HepG2 (cell line): ENCODE measurements around the gene SEPTIN11. TPM values are rescaled to one million over a fixed set of nuclear protein-coding genes. Genes with fewer than 3 reads are reported as not detected.

Experiments
- ATAC-seq: fragments of 200-7000 bp; cut with Tn5 transposase; 3 replicates; pipeline ENCODE4 v1.9.1; 2020; ENCODE audit warnings: mild to moderate bottlenecking, moderate library complexity
- BruUV-seq: library from RNA; stranded (reverse); fragments of 400-500 nt; replicated peaks from 2 replicates; lab custom pipeline; 2021; lab: Mats Ljungman, UMichigan
- CTCF ChIA-PET: fragments of 300-600 bp; formaldehyde crosslinking; extraction: SDS; loops from one replicate; lab custom pipeline; 2021; ENCODE audit warnings: low total read pairs, inconsistent platforms, low intra/inter-chr PET ratio; lab: Yijun Ruan, JAX
- POLR2A ChIA-PET: fragments of 350-600 bp; sonication (Branson Sonifier 250); formaldehyde crosslinking; loops from one replicate; lab custom pipeline; 2020; ENCODE audit warnings: antibody characterized with exemption, inconsistent platforms; lab: Yijun Ruan, JAX
- DNase-seq: peaks from one replicate; pipeline ENCODE4 v3.0.0-alpha.2; 2015; ENCODE audit warnings: low spot score
- FAIRE-seq: peaks from 3 replicates; lab custom pipeline; 2011; peaks lifted over from hg19 to GRCh38; lab: Jason Lieb, UNC
- H2AFZ ChIP-seq: one replicate; pipeline ENCODE4 v1.6.1; 2011; ENCODE audit warnings: low read length, inconsistent platforms
- H3K27ac ChIP-seq: fragments of 300-600 bp; 3 replicates; pipeline ENCODE4 v1.8.0; 2011; ENCODE audit warnings: mixed run types, mild to moderate bottlenecking, mixed read lengths, low read length, inconsistent platforms; ENCODE audit not compliant: insufficient read depth; ENCODE audit errors: extremely low read length
- H3K27me3 ChIP-seq, 2 experiments: fragments of 200-600 bp in 1 of 2; 2 replicates in 1 of 2; 3 replicates in 1 of 2; pipeline versions ENCODE4 v1.6.0 to v1.8.0; 2011; ENCODE audit warnings: low read length in 2 of 2, mild to moderate bottlenecking in 2 of 2, moderate library complexity in 2 of 2, inconsistent platforms in 1 of 2; ENCODE audit not compliant: insufficient read depth in 2 of 2, control insufficient read depth in 1 of 2
- H3K36me3 ChIP-seq, 2 experiments: fragments of 200-600 bp in 1 of 2; replicated peaks in 1 of 2; 2 replicates in 1 of 2; 3 replicates in 1 of 2; pipeline versions ENCODE4 v1.5.1 to v1.8.0; 2011; ENCODE audit warnings: low read length in 2 of 2, inconsistent platforms in 1 of 2; ENCODE audit not compliant: insufficient read depth in 2 of 2, control insufficient read depth in 1 of 2
- H3K4me1 ChIP-seq: 2 replicates; pipeline ENCODE4 v1.5.1; 2012; ENCODE audit warnings: low read length, inconsistent platforms; ENCODE audit not compliant: insufficient read depth
- H3K4me2 ChIP-seq: 2 replicates; pipeline ENCODE4 v1.6.0; 2011; ENCODE audit warnings: low read depth, low read length, inconsistent platforms
- H3K4me3 ChIP-seq, 3 experiments: fragments of 200-600 bp in 1 of 3; sonication (generic), shearing (Covaris generic) in 1 of 3; replicated peaks in 1 of 3; 2 replicates each; pipeline ENCODE4 v1.5.1; 2011 to 2016; ENCODE audit warnings: low read length in 3 of 3, inconsistent platforms in 2 of 3, low read depth in 2 of 3, mild to moderate bottlenecking in 2 of 3, control low read depth in 1 of 3, mixed read lengths in 1 of 3; ENCODE audit not compliant: insufficient read depth in 1 of 3
- H3K79me2 ChIP-seq: one replicate; pipeline ENCODE4 v1.6.1; 2011; ENCODE audit warnings: low read length, inconsistent platforms; ENCODE audit not compliant: insufficient read depth
- H3K9ac ChIP-seq: 2 replicates; pipeline ENCODE4 v1.6.0; 2011; ENCODE audit warnings: mild to moderate bottlenecking, low read depth, low read length, inconsistent platforms; ENCODE audit not compliant: insufficient read depth
- H3K9me3 ChIP-seq: 2 replicates; pipeline ENCODE4 v1.5.1; 2012; ENCODE audit warnings: mild to moderate bottlenecking, low read length
- H4K20me1 ChIP-seq: 2 replicates; pipeline ENCODE4 v1.6.0; 2011; ENCODE audit warnings: inconsistent platforms, mild to moderate bottlenecking, low read length, moderate library complexity; ENCODE audit not compliant: insufficient read depth
- ELF3 ChIP-seq: IDR thresholded peaks from 2 replicates; pipeline ENCODE4 v1.6.1; 2016; ENCODE audit warnings: missing genetic modification reagents, missing compliant biosample characterization
- HOXA9 ChIP-seq: sonication (generic); formaldehyde crosslinking; IDR thresholded peaks from 2 replicates; pipeline ENCODE4 v1.8.1; 2022; ENCODE audit warnings: missing genetic modification reagents, mild to moderate bottlenecking, moderate library complexity, borderline replicate concordance
- PRDM10 ChIP-seq: sonication (generic); formaldehyde crosslinking; IDR thresholded peaks from 2 replicates; pipeline ENCODE4 v1.4.0; 2020; ENCODE audit warnings: low read depth, missing genetic modification reagents
- WGBS: methylation state at CpG from one replicate; pipeline ENCODE4 v1.1.6; 2017; ENCODE audit warnings: low lambda C conversion rate; 5-methylcytosine and 5-hydroxymethylcytosine counted together
- in situ Hi-C: cut with HindIII; loops from 2 replicates; pipeline ENCODE4 v1.10.0; 2017; ENCODE audit warnings: low pct_unique_long_range_greater_than_20kb; ENCODE audit not compliant: extremely low pct_ligation_motif_present
- intact Hi-C: fragments of 100-400 bp; cut with micrococcal nuclease; formaldehyde crosslinking; loops from one replicate; pipeline ENCODE4 v1.10.0; 2022; ENCODE audit not compliant: unreplicated experiment
- polyA plus RNA-seq, 8 experiments: library from polyadenylated mRNA; depleted of rRNA in 3 of 8; stranded (reverse) in 7 of 8; unstranded in 1 of 8; fragments of >200 nt; fragmentation: Illumina TruSeq in 4 of 8; extraction: Trizol in 4 of 8; gene quantifications; 2 replicates each; pipeline versions ENCODE4 v1.2.1 to v1.2.3, GENCODE V29; 2011 to 2016; ENCODE audit warnings: low read depth in 4 of 8, missing spikeins in 1 of 8, mixed read lengths in 1 of 8; ENCODE audit not compliant: insufficient read depth in 1 of 8
- total RNA-seq, 5 experiments: library from RNA; depleted of rRNA; stranded (reverse); fragments of >200 nt; fragmentation: Illumina TruSeq; extraction: Trizol; gene quantifications; 2 replicates each; pipeline ENCODE4 v1.2.3, GENCODE V29; 2016; ENCODE audit warnings: low read depth in 1 of 5

Gene SEPTIN11
- total and polyA plus RNA-seq, 2 of the 13 experiments (the other 11 are each of a cell fraction or from before 2014, with no cell fraction given), result 28.9 to 47.3 TPM

DNA sequence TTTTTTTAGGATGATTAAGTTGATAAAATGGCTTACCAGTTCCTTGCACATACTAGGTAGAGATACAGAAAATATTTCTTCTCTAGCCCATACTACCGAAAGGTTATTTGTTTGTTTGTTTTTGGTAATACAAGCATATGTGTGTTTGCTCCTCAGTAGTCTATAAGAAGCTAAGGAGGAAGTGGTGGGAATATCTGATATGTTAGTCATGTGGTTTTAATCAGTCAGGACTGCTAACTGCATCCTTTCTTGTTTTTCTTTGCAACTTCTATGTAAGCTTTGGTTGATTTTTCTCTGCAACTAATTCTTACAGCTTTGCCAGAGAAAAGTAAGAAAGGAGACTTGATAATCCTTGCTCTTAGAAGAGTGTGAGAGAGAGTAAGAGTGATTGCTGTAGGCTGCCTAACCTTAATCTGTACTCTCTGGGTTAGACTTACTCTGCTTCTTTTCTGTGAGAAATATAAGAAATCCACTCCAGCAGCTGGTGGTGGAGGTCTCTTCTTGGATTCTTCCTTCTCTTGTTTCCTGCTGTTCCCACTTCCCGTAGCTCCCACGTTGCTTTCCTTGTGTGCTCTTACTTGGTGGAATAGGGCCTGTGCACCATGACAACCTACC lies 28.3 kb downstream of the SEPTIN11 start (continued):
- no peak for TF ChIP-seq PRDM10 (CRISPR knock-in tag)
- TF ChIP-seq HOXA9, result no peak

GRCh38 chr4:76979236-76979635 lies 29.7 kb downstream of the SEPTIN11 start:
- no TSS peak for BruUV-seq
- no peak overlapping the region for H3K9ac ChIP-seq
- in situ Hi-C loops, result no loop called here

More at GRCh38 chr4:76979236-76979635, 29.7 kb downstream of the SEPTIN11 start:
- no peak for TF ChIP-seq ELF3 (CRISPR knock-in tag)
- TF ChIP-seq, all 625 proteins: peak for 0
- Histone ChIP-seq H3K27ac (no peak overlapping the region), H3K4me3 (no peak overlapping the region), H3K27me3 (no peaks in the 10 kb centered on the region; a peak in 1 of 5 replicates), H3K36me3 (no peaks in the 10 kb centered on the region), H3K9me3 (no peaks in the 10 kb centered on the region), H3K4me1 (peaks cover 4% of the 10 kb centered on the region), H3K4me2 (no peak overlapping the region), H4K20me1 (no peaks in the 10 kb centered on the region; the same call in 1 of the 2 replicates), H3K79me2 (peaks cover 8% of the 10 kb centered on the region), H2AFZ (no peak overlapping the region)
- 92% methylated on average over 2 of the region's 2 CpGs for WGBS
- intact Hi-C loops, result no loop called here
- DNase-seq, result no peak
- FAIRE-seq, result no peak
- POLR2A ChIA-PET, result no interaction called here
- no peak for ATAC-seq
- CTCF ChIA-PET, result no interaction called here
